B cell (primary cell): ENCODE data around the gene DNAJB1. TPM values are rescaled to one million over a fixed set of nuclear protein-coding genes. Genes with fewer than 3 reads are reported as not detected.
"Not testable (repeated sequence)": the region's sequence is repeated elsewhere in the genome, so short reads cannot be mapped to it uniquely, and the experiment has no call there.

Experiments used
- ATAC-seq: fragments of 200-7000 bp; cut with Tn5 transposase; one replicate; pipeline ENCODE4 v1.10.0; 2021; ENCODE audit warnings: low read depth, mild to moderate bottlenecking, moderate number of reproducible peaks, moderate library complexity
- CTCF ChIA-PET: fragments of 350-600 bp; sonication (Branson Sonifier 250); formaldehyde crosslinking; loops from one replicate; lab custom pipeline; 2021; ENCODE audit warnings: antibody characterized with exemption, inconsistent platforms; lab: Charles Lee
- POLR2A ChIA-PET: fragments of 350-600 bp; sonication (Branson Sonifier 250); formaldehyde crosslinking; loops from one replicate; lab custom pipeline; 2021; ENCODE audit warnings: antibody characterized with exemption; lab: Charles Lee
- DNase-seq: peaks from one replicate; pipeline ENCODE4 v3.0.0; 2013
- H2AFZ ChIP-seq: 2 replicates; pipeline ENCODE4 v1.6.1; 2012; ENCODE audit warnings: mild to moderate bottlenecking, low read depth, low read length; ENCODE audit not compliant: insufficient read depth, poor library complexity, severe bottlenecking
- H3K27ac ChIP-seq, 2 donors: 1 replicate in 1 of 2; 2 replicates in 1 of 2; pipeline ENCODE4 v1.5.1; 2012 to 2013; ENCODE audit warnings: low read length in 2 of 2, mild to moderate bottlenecking in 2 of 2, moderate library complexity in 1 of 2
- H3K27me3 ChIP-seq, 4 experiments: fragments of 200-600 bp in 1 of 4; sonication (generic) in 1 of 4; replicated peaks in 1 of 4; 1 replicate in 2 of 4; 2 replicates in 2 of 4; pipeline versions ENCODE4 v1.6.1 to v1.7.0; 2013 to 2016; ENCODE audit warnings: low read length in 3 of 4, mild to moderate bottlenecking in 2 of 4, mixed read lengths in 1 of 4, moderate library complexity in 1 of 4; ENCODE audit not compliant: insufficient read depth in 4 of 4, control insufficient read depth in 3 of 4; ENCODE audit errors: control extremely low read depth in 1 of 4
- H3K36me3 ChIP-seq, 2 experiments: replicated peaks in 1 of 2; 1 replicate in 1 of 2; 2 replicates in 1 of 2; pipeline versions ENCODE4 v1.6.1 to v1.7.1; 2013; ENCODE audit warnings: low read length in 1 of 2; ENCODE audit not compliant: insufficient read depth in 2 of 2, control insufficient read depth in 1 of 2; ENCODE audit errors: control extremely low read depth in 1 of 2, extremely low read depth in 1 of 2
- H3K4me1 ChIP-seq, 2 donors: fragments of 200-600 bp in 1 of 2; sonication (generic) in 1 of 2; 1 replicate in 1 of 2; 2 replicates in 1 of 2; pipeline versions ENCODE4 v1.5.1 to v1.6.1; 2013 to 2017; ENCODE audit warnings: low read length in 2 of 2; ENCODE audit not compliant: control insufficient read depth in 2 of 2, insufficient read depth in 2 of 2
- H3K4me2 ChIP-seq: replicated peaks from 2 replicates; pipeline ENCODE3; 2012; ENCODE audit warnings: mild to moderate bottlenecking, low read depth, low read length; ENCODE audit not compliant: poor library complexity, severe bottlenecking
- H3K4me3 ChIP-seq, 5 experiments: fragments of 200-600 bp in 1 of 5; sonication (generic) in 1 of 5; 1 replicate in 3 of 5; 2 replicates in 2 of 5; pipeline versions ENCODE4 v1.5.1 to v1.7.0; 2011 to 2016; ENCODE audit warnings: low read length in 4 of 5, mild to moderate bottlenecking in 4 of 5, low read depth in 2 of 5, control low read depth in 1 of 5, moderate library complexity in 1 of 5; ENCODE audit not compliant: insufficient read depth in 1 of 5; ENCODE audit errors: control extremely low read depth in 1 of 5, extremely low read depth in 1 of 5
- H3K79me2 ChIP-seq: fragments of 200-600 bp; sonication (generic); one replicate; pipeline ENCODE4 v1.6.0; 2016; ENCODE audit warnings: low read length; ENCODE audit not compliant: control insufficient read depth, insufficient read depth
- H3K9ac ChIP-seq: fragments of 200-600 bp; sonication (generic); 2 replicates; pipeline ENCODE4 v1.6.1; 2017; ENCODE audit warnings: mild to moderate bottlenecking, low read length, moderate library complexity
- H3K9me3 ChIP-seq, 3 donors: one replicate each; pipeline versions ENCODE4 v1.6.1 to v1.7.1; 2013; ENCODE audit warnings: low read length in 2 of 3; ENCODE audit not compliant: control insufficient read depth in 2 of 3, insufficient read depth in 1 of 3; ENCODE audit errors: control extremely low read depth in 1 of 3
- H4K20me1 ChIP-seq: 2 replicates; pipeline ENCODE4 v1.6.0; 2012; ENCODE audit warnings: mild to moderate bottlenecking, low read length; ENCODE audit not compliant: insufficient read depth, control insufficient read depth, poor library complexity, severe bottlenecking
- H3K27ac Mint-ChIP-seq: one replicate; pipeline ENCODE4 v1.8.0; 2021; ENCODE audit warnings: mixed read lengths
- H3K27me3 Mint-ChIP-seq: one replicate; pipeline ENCODE4 v1.8.0; 2021; ENCODE audit warnings: mixed read lengths
- H3K4me1 Mint-ChIP-seq: one replicate; pipeline ENCODE4 v1.8.0; 2021; ENCODE audit warnings: mixed read lengths
- H3K4me3 Mint-ChIP-seq: one replicate; pipeline ENCODE4 v1.8.0; 2021; ENCODE audit warnings: mixed read lengths
- H3K9me3 Mint-ChIP-seq: one replicate; pipeline ENCODE4 v1.8.0; 2022; ENCODE audit warnings: mixed read lengths; ENCODE audit not compliant: insufficient read depth
- WGBS: methylation state at CpG from one replicate; pipeline ENCODE4 v1.1.5; 2013; ENCODE audit warnings: missing lambda C conversion rate; ENCODE audit not compliant: insufficient coverage; 5-methylcytosine and 5-hydroxymethylcytosine counted together
- intact Hi-C: fragments of 100-400 bp; cut with micrococcal nuclease; formaldehyde crosslinking; loops from one replicate; pipeline ENCODE4 v1.10.0; 2022
- polyA plus RNA-seq: library from polyadenylated mRNA; depleted of rRNA; stranded (reverse); fragments of >200 nt; gene quantifications from 2 replicates; pipeline ENCODE4 v1.2.3, GENCODE V29; 2012
- total RNA-seq, 2 donors: library from RNA; stranded (reverse); fragments of 120-200 nt in 1 of 2; gene quantifications; 1 replicate in 1 of 2; 2 replicates in 1 of 2; pipeline versions ENCODE4 v1.2.3 to v1.2.4, GENCODE V29; 2013 to 2022
- TF ChIP-seq, protein P1 (sequence below): fragments of 200-600 bp; IDR thresholded peaks from one replicate; pipeline ENCODE4 v1.8.0; 2022; ENCODE audit warnings: antibody characterized with exemption, mild to moderate bottlenecking

Gene DNAJB1
- total and polyA plus RNA-seq, 2 donors (not counting 1 experiment from before 2014, with no cell fraction given), result 72.8 to 194 TPM

DNA sequence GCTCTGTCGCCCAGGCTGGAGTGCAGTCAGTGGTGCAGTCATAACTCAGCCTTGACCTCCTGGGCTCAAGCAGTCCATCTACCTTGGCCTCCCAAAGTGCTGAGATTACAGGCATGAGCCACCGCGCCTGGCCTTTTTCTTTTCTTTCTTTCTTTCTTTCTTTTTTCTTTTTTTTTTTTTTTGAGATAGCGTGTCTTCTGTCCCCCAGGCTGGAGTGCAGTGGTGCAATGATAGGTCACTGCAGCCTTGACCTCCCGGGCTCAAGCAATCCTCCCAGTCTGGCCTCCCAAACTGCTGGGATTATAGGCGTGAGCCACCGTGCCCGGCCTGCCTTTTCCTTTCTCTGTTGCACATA, 33.8 kb upstream of the DNAJB1 start:
- ATAC-seq, H3K9me3 Mint-ChIP-seq, DNase-seq, intact Hi-C loops, H3K4me3 Mint-ChIP-seq, H3K9me3 ChIP-seq, H2AFZ ChIP-seq, H3K4me3 ChIP-seq, H3K9ac ChIP-seq, H3K27me3 Mint-ChIP-seq, H3K27ac ChIP-seq, H3K27me3 ChIP-seq: not testable (repeated sequence)
- Histone ChIP-seq H3K4me2 (peak overlapping the region; percentile 59), H3K36me3 (peaks cover 0 to 11% of the 10 kb centered on the region in 2 experiments), H3K4me1 (peaks cover 22 to 32% of the 10 kb centered on the region in 2 donors), H3K79me2 (peaks cover 81% of the 10 kb centered on the region), H4K20me1 (peaks cover 57% of the 10 kb centered on the region)
- ChIA-PET CTCF (interaction anchor here (0.6 to 1.4 kb wide), 4 partner anchors 27 to 135 kb away, joined by 3 to 4 read pairs (median 3); partner anchors contain the start of gene DNAJB1), POLR2A (interaction anchor here (0.6 kb wide), 1 partner anchor 52 kb away, joined by 3 read pairs; no protein-coding TSS in a partner anchor)
- WGBS, result 17% methylated on average over 1 of the region's 8 CpGs
- Mint-ChIP-seq H3K4me1 (peaks cover 42% of the 10 kb centered on the region), H3K27ac (peak overlapping the region; percentile 41)

DNA sequence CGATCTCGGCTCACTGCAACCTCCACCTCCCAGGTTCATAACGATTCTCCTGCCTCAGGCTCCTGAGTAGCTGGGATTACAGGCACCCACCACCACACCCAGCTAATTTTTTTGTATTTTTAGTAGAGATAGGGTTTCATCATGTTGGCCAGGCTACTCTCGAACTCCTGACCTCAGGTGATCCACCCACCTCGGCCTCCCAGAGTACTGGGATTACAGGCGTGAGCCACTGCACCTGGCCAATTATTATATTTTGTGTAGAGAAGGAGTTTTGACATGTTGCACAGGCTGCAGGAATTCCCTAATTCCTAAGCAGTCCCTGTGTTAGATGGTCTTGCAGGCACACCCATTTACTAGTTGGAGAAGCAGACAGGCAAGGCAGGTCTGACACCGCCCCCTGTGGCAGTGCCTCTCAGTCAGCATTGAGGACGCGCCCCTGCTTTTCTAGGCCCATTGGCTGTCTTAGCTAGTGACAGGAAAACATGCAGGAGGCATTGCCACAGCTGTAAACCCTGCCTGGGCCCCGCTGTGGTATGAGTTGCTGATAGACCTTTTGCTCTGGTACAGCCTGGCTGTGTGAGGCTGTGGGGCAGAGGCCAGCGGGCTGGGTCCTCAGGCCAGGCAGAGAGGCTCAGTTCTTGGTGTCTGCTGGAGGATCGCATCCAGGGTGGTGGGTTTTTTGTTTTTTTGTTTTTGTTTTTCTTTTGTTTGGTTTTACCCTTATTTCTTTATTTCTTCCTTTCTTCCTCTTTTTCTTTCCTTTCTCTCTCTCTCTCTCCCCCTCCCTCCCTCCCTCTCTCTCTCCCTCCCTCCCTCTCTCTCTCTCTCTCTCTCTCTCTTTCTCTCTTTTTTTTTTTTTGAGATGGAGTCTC, 33.2 kb upstream of the DNAJB1 start:
- peaks cover 0 to 11% of the 10 kb centered on the region in 2 experiments for H3K36me3 ChIP-seq
- peaks cover 51% of the 10 kb centered on the region for H4K20me1 ChIP-seq
- peak; percentile 71 for DNase-seq
- Mint-ChIP-seq H3K4me3 (peak overlapping the region; percentile 44), H3K4me1 (peaks cover 38% of the 10 kb centered on the region), H3K27ac (peak overlapping the region; percentile 79)
- not testable (repeated sequence) for H3K9me3 Mint-ChIP-seq, H3K9ac ChIP-seq, H2AFZ ChIP-seq, H3K27me3 Mint-ChIP-seq, H3K4me3 ChIP-seq, H3K27me3 ChIP-seq, H3K9me3 ChIP-seq
- TF ChIP-seq, protein P1, sequence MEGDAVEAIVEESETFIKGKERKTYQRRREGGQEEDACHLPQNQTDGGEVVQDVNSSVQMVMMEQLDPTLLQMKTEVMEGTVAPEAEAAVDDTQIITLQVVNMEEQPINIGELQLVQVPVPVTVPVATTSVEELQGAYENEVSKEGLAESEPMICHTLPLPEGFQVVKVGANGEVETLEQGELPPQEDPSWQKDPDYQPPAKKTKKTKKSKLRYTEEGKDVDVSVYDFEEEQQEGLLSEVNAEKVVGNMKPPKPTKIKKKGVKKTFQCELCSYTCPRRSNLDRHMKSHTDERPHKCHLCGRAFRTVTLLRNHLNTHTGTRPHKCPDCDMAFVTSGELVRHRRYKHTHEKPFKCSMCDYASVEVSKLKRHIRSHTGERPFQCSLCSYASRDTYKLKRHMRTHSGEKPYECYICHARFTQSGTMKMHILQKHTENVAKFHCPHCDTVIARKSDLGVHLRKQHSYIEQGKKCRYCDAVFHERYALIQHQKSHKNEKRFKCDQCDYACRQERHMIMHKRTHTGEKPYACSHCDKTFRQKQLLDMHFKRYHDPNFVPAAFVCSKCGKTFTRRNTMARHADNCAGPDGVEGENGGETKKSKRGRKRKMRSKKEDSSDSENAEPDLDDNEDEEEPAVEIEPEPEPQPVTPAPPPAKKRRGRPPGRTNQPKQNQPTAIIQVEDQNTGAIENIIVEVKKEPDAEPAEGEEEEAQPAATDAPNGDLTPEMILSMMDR, result peak; percentile 66
- peak overlapping the region; percentile 59 for H3K4me2 ChIP-seq
- H3K4me1 ChIP-seq, result peaks cover 20 to 26% of the 10 kb centered on the region in 2 donors
- intact Hi-C loops, result loop anchor here (1.0 kb wide), 1 partner anchor 46 kb away; no protein-coding TSS in a partner anchor
- peak overlapping the region; percentile 20 to 23 for H3K27ac ChIP-seq
- H3K79me2 ChIP-seq, result peaks cover 81% of the 10 kb centered on the region
- CTCF ChIA-PET, result interaction anchor here (0.6 to 1.5 kb wide), 11 partner anchors 9 to 135 kb away, joined by 3 to 4 read pairs (median 3); partner anchors contain the start of genes DNAJB1 and NDUFB7
- peak; percentile 88 for ATAC-seq
- WGBS, result 39% methylated on average over 8 of the region's 12 CpGs
- POLR2A ChIA-PET, result interaction anchor here (0.6 to 1.4 kb wide), 3 partner anchors 33 to 86 kb away, joined by 3 to 4 read pairs (median 4); partner anchors contain the start of gene DNAJB1
